ENCODE measurements around the gene TMEM87B. TPM values are rescaled to one million over a fixed set of nuclear protein-coding genes. Genes with fewer than 3 reads are reported as not detected.

TMEM87B gene
- total and polyA plus RNA-seq, 10 of the 15 experiments (the other 5 are each of a cell fraction or from before 2014, with no cell fraction given), result 5.7 to 20.6 (median 12.3) TPM

GRCh38 chr2:112138159-112139032 is 83.3 kb downstream of the TMEM87B start, which contains the start of gene FBLN7:
Gene FBLN7, plus strand, starts transcription at chr2:112138385. Its CDS starts 271 bp downstream, at chr2:112138656.
- Histone ChIP-seq H3K36me3 (ENCODE audit: control insufficient read depth in 2 of 2, insufficient read depth in 2 of 2, low read length in 1 of 2) (no peaks in the 10 kb centered on the region), H3K79me2 (ENCODE audit: control insufficient read depth, insufficient read depth, low read length) (no peaks in the 10 kb centered on the region), H3K4me1 (ENCODE audit: control insufficient read depth, insufficient read depth, low read length) (no peaks in the 10 kb centered on the region), H3K27ac (ENCODE audit: control insufficient read depth, insufficient read depth) (no peak within 1 kb of the TSS), H3K9ac (ENCODE audit: control insufficient read depth, insufficient read depth, low read length) (no peak within 1 kb of the TSS), H4K20me1 (ENCODE audit: control insufficient read depth, insufficient read depth) (no peaks in the 10 kb centered on the region), H2AFZ (ENCODE audit: control insufficient read depth, low read depth, low read length) (peak within 1 kb of the TSS; percentile 3), H3K4me3 (no peak within 1 kb of the TSS), H3K27me3 (replicated peaks in 1 of 2; ENCODE audit: control insufficient read depth in 2 of 2, insufficient read depth in 2 of 2, low read length in 1 of 2) (peaks cover 1 to 8% of the 10 kb centered on the region in 2 experiments; a peak in 2 of 4 replicates), H3K4me2 (ENCODE audit: control insufficient read depth, insufficient read depth) (peak within 1 kb of the TSS; percentile 33; the same call in 1 of the 2 replicates), H3K9me3 (replicated peaks; ENCODE audit: control insufficient read depth, insufficient read depth, low read length) (no peaks in the 10 kb centered on the region)
- ChIA-PET RAD21 (ENCODE audit: unreplicated experiment) (interaction anchor here (1.5 kb wide), 1 partner anchor 75 kb away, joined by 3 read pairs; no protein-coding TSS in a partner anchor), POLR2A (no interaction called here), SMC1A (ENCODE audit: uncharacterized antibody, unreplicated experiment) (interaction anchor here (0.6 to 1.0 kb wide), 2 partner anchors 16 to 107 kb away, joined by 3 read pairs; no protein-coding TSS in a partner anchor), CTCF (no interaction called here)
- ATAC-seq, result no peak; the same call in 1 of the 3 replicates
- DNase-seq (ENCODE audit: low read depth, low spot score), result no peak
- in situ Hi-C loops (cut with MboI) (no loop called here), intact Hi-C loops (cut with micrococcal nuclease; ENCODE audit: unreplicated experiment) (no loop called here)
- 12% methylated on average over 27 of the region's 84 CpGs for WGBS (ENCODE audit: insufficient coverage, insufficient replicate concordance, low lambda C conversion rate, missing lambda C conversion rate)
- TF ChIP-seq BACH1 (IDR thresholded peaks at IDR 0.05; ENCODE audit: borderline replicate concordance), result no peak
- no peak for TF ChIP-seq MEF2B (IDR thresholded peaks at IDR 0.05; ENCODE audit: partially characterized antibody, poor library complexity, severe bottlenecking)
- no peak for TF ChIP-seq IKZF1 (conservative IDR thresholded peaks at IDR 0.05)
- no peak for TF ChIP-seq BMI1 (IDR thresholded peaks at IDR 0.05; ENCODE audit: borderline replicate concordance)
- TF ChIP-seq SIX5 (IDR thresholded peaks at IDR 0.05; ENCODE audit: low read depth, low read length, severe bottlenecking), result no peak
- no peak for TF ChIP-seq TAF1 (IDR thresholded peaks at IDR 0.05; ENCODE audit: borderline replicate concordance, low read depth, low read length)
- no peak for TF ChIP-seq BCL3 (IDR thresholded peaks at IDR 0.05; ENCODE audit: borderline replicate concordance, insufficient read depth, low read depth, low read length, poor library complexity, severe bottlenecking)
- TF ChIP-seq CBX5 (IDR thresholded peaks at IDR 0.05; ENCODE audit: low read depth), result no peak
- TF ChIP-seq NR2C2 (IDR thresholded peaks at IDR 0.05; ENCODE audit: borderline replicate concordance, control insufficient read depth, insufficient read length, low read depth), result no peak
- TF ChIP-seq YY1 (IDR thresholded peaks at IDR 0.05; ENCODE audit: low read depth, low read length), result no peak
- no peak for TF ChIP-seq IRF3 (IDR thresholded peaks at IDR 0.05)
- no peak for TF ChIP-seq WRNIP1 (IDR thresholded peaks at IDR 0.05; ENCODE audit: borderline replicate concordance, low read depth, low read length)
- TF ChIP-seq SMAD1 (IDR thresholded peaks at IDR 0.05; ENCODE audit: low read depth, partially characterized antibody), result no peak
- no peak for TF ChIP-seq IRF5 (IDR thresholded peaks at IDR 0.05; ENCODE audit: borderline replicate concordance)
- no peak for TF ChIP-seq SMC3 (IDR thresholded peaks at IDR 0.05; ENCODE audit: borderline replicate concordance, low read length)
- TF ChIP-seq CREM (IDR thresholded peaks at IDR 0.05; ENCODE audit: low read depth), result no peak
- no peak for TF ChIP-seq SPI1 (IDR thresholded peaks at IDR 0.05; ENCODE audit: borderline replicate concordance, insufficient read depth, low read depth, low read length)
- TF ChIP-seq NR2F1 (conservative IDR thresholded peaks at IDR 0.05), result no peak
- no peak for FAIRE-seq
- BruUV-seq (replicated peaks), result no TSS peak
